OCI-LY7 (cell line): ENCODE data around the gene RPL22. TPM values are rescaled to one million over a fixed set of nuclear protein-coding genes. Genes with fewer than 3 reads are reported as not detected.

Experiments
- BruUV-seq: library from RNA; stranded (reverse); fragments of 400-500 nt; replicated peaks from 2 replicates; lab custom pipeline; 2021; lab: Mats Ljungman, UMichigan
- CTCF ChIA-PET: fragments of 300-600 bp; sonication (Branson Sonifier 250); formaldehyde crosslinking; loops from one replicate; lab custom pipeline; 2022; ENCODE audit warnings: antibody characterized with exemption; ENCODE audit not compliant: unreplicated experiment; lab: Charles Lee
- POLR2A ChIA-PET: fragments of 300-600 bp; sonication (Branson Sonifier 250); formaldehyde crosslinking; loops from one replicate; lab custom pipeline; 2022; ENCODE audit warnings: antibody characterized with exemption; lab: Charles Lee
- DNase-seq: peaks from one replicate; pipeline ENCODE4 v3.0.0-alpha.2; 2015; ENCODE audit warnings: low spot score
- H2AFZ ChIP-seq: fragments of 200-600 bp; sonication (generic), shearing (Covaris generic); 2 replicates; pipeline ENCODE4 v1.6.1; 2014; ENCODE audit warnings: mild to moderate bottlenecking, antibody characterized with exemption, low read length, moderate library complexity
- H3K27ac ChIP-seq: fragments of 200-600 bp; sonication (generic); 2 replicates; pipeline ENCODE4 v1.5.1; 2014; ENCODE audit warnings: mixed run types, low read depth, mild to moderate bottlenecking, moderate library complexity, low read length, inconsistent platforms; ENCODE audit not compliant: poor library complexity, severe bottlenecking
- H3K36me3 ChIP-seq: fragments of 200-600 bp; sonication (generic); 2 replicates; pipeline ENCODE4 v1.6.1; 2014; ENCODE audit warnings: mild to moderate bottlenecking, antibody characterized with exemption, low read length, moderate library complexity, mixed read lengths; ENCODE audit not compliant: insufficient read depth
- H3K4me1 ChIP-seq: fragments of 200-600 bp; sonication (generic); 2 replicates; pipeline ENCODE4 v1.5.1; 2014; ENCODE audit warnings: mild to moderate bottlenecking, low read length; ENCODE audit not compliant: insufficient read depth, poor library complexity, severe bottlenecking
- H3K4me2 ChIP-seq: fragments of 200-600 bp; sonication (generic); 2 replicates; pipeline ENCODE4 v1.6.1; 2014; ENCODE audit warnings: mild to moderate bottlenecking, low read length
- H3K4me3 ChIP-seq: fragments of 200-600 bp; sonication (generic); 2 replicates; pipeline ENCODE4 v1.5.1; 2014; ENCODE audit warnings: mild to moderate bottlenecking, low read depth, low read length; ENCODE audit not compliant: poor library complexity, severe bottlenecking
- H3K79me2 ChIP-seq: fragments of 200-600 bp; sonication (generic); 2 replicates; pipeline ENCODE4 v1.6.1; 2016; ENCODE audit warnings: low read depth, mild to moderate bottlenecking, low read length, moderate library complexity, mixed read lengths; ENCODE audit not compliant: insufficient read depth
- H3K9me2 ChIP-seq: fragments of 200-600 bp; sonication (generic); 2 replicates; pipeline ENCODE4 v1.6.1; 2016; ENCODE audit warnings: mild to moderate bottlenecking, low read length, mixed read lengths; ENCODE audit not compliant: insufficient read depth
- H3K9me3 ChIP-seq: fragments of 200-600 bp; sonication (generic); 2 replicates; pipeline ENCODE4 v1.6.1; 2014; ENCODE audit warnings: mild to moderate bottlenecking, mixed run types, low read length, mixed read lengths
- H4K20me1 ChIP-seq: fragments of 200-600 bp; sonication (generic); 2 replicates; pipeline ENCODE4 v1.6.1; 2014; ENCODE audit warnings: mild to moderate bottlenecking, antibody characterized with exemption, low read length, moderate library complexity, mixed read lengths; ENCODE audit not compliant: insufficient read depth
- EZH2phosphoT487 ChIP-seq: fragments of 200-600 bp; sonication (generic); IDR thresholded peaks from 2 replicates; pipeline ENCODE4 v1.6.1; 2018; ENCODE audit warnings: low read depth, borderline replicate concordance, mild to moderate bottlenecking, mixed run types, antibody characterized with exemption, low read length, moderate library complexity, mixed read lengths
- intact Hi-C: fragments of 100-400 bp; cut with micrococcal nuclease; formaldehyde crosslinking; loops from one replicate; pipeline ENCODE4 v1.10.0; 2022; ENCODE audit not compliant: unreplicated experiment
- total RNA-seq, 2 experiments: library from RNA; depleted of rRNA in 1 of 2; stranded (reverse); fragments of >200 nt in 1 of 2; shearing (Covaris generic) in 1 of 2; gene quantifications; 2 replicates each; pipeline ENCODE4 v1.2.3, GENCODE V29; 2014 to 2022
- TF ChIP-seq, protein P1 (sequence below): fragments of 200-600 bp; sonication (generic); conservative IDR thresholded peaks from 2 replicates; pipeline ENCODE4 v1.5.1; 2014; ENCODE audit warnings: mild to moderate bottlenecking, antibody characterized with exemption, low read length, moderate library complexity, mixed read lengths

RPL22 gene
- total RNA-seq, 2 experiments from 2014 or later = 249 to 589 TPM

DNA sequence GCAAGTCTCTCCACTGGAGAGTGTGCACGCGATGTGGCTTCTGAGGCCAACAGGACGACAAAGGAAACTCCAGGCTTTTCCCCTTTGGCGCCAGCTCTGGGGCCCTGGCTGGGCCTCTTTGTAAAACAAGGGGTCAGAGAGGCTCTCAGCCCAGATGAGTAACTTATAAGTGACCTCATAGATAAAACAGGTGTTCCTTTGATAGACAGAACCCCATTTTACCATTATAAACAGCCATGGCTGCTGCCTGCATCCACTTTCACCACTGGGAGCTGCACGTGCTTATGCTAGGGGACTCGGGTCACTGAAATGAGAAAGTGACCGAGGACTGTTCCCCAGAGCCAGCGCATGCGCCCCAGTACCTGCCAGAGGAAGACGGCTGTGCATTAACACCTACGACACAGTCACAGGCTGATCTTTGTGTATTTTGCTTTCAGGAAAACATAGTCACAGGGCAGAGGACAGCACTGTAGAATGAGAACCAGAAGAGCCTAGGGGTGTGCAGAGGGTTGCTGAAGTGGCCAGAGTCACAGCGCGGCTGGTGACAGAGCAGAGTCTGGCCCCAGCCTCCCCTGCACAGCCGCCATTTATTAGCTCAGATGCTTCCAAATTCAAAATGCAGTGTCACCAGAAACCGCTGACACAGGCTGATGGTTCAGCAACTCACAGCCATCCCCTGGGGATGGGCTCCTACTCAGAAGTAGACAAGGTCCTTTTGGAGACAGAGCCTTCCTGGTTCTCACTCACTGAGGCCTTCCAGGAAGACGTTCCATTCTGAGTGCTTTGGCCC lies 19.2 kb upstream of the RPL22 start:
- Histone ChIP-seq H3K27ac (no peak overlapping the region), H3K4me1 (no peaks in the 10 kb centered on the region), H3K4me2 (no peak overlapping the region), H3K9me2 (no peaks in the 10 kb centered on the region), H4K20me1 (no peaks in the 10 kb centered on the region), H2AFZ (no peak overlapping the region), H3K9me3 (no peaks in the 10 kb centered on the region), H3K36me3 (peaks cover 36% of the 10 kb centered on the region), H3K79me2 (no peaks in the 10 kb centered on the region), H3K4me3 (no peak overlapping the region)
- no TSS peak for BruUV-seq
- POLR2A ChIA-PET = no interaction called here
- CTCF ChIA-PET = no interaction called here
- intact Hi-C loops = no loop called here
- no peak for TF ChIP-seq EZH2phosphoT487
- TF ChIP-seq, protein P1, sequence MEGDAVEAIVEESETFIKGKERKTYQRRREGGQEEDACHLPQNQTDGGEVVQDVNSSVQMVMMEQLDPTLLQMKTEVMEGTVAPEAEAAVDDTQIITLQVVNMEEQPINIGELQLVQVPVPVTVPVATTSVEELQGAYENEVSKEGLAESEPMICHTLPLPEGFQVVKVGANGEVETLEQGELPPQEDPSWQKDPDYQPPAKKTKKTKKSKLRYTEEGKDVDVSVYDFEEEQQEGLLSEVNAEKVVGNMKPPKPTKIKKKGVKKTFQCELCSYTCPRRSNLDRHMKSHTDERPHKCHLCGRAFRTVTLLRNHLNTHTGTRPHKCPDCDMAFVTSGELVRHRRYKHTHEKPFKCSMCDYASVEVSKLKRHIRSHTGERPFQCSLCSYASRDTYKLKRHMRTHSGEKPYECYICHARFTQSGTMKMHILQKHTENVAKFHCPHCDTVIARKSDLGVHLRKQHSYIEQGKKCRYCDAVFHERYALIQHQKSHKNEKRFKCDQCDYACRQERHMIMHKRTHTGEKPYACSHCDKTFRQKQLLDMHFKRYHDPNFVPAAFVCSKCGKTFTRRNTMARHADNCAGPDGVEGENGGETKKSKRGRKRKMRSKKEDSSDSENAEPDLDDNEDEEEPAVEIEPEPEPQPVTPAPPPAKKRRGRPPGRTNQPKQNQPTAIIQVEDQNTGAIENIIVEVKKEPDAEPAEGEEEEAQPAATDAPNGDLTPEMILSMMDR = no peak
- DNase-seq = no peak

GRCh38 chr1:6212193-6212959 lies 13.0 kb upstream of the RPL22 start:
- POLR2A ChIA-PET = no interaction called here
- intact Hi-C loops = no loop called here
- BruUV-seq = no TSS peak
- H3K9me2 ChIP-seq = no peaks in the 10 kb centered on the region
- DNase-seq = no peak
- H3K4me3 ChIP-seq = no peak overlapping the region
- H3K4me1 ChIP-seq = peaks cover 10% of the 10 kb centered on the region
- H3K9me3 ChIP-seq = no peaks in the 10 kb centered on the region
- H3K27ac ChIP-seq = no peak overlapping the region
- no peak overlapping the region for H2AFZ ChIP-seq
- no peaks in the 10 kb centered on the region for H4K20me1 ChIP-seq
- H3K36me3 ChIP-seq = no peaks in the 10 kb centered on the region
- no peaks in the 10 kb centered on the region for H3K79me2 ChIP-seq
- TF ChIP-seq, protein P1 = no peak
- no peak for TF ChIP-seq EZH2phosphoT487
- CTCF ChIA-PET = no interaction called here
- H3K4me2 ChIP-seq = no peak overlapping the region
